ENCODE results near the gene AFMID.

GRCh38 chr17:78170692-78171590 is 16.2 kb upstream of the AFMID start:
- TF ChIP-seq CTCF (IDR thresholded peaks at IDR 0.05 in 4 of 5, conservative IDR thresholded peaks at IDR 0.05 in 1 of 5): no peak
- no peak for TF ChIP-seq POLR2A (IDR thresholded peaks at IDR 0.05)
